Measurements from ENCODE around the gene TPT1. TPM values are rescaled to one million over a fixed set of nuclear protein-coding genes. Genes with fewer than 3 reads are reported as not detected.

The TPT1 gene
- total and polyA plus RNA-seq, 9 of the 15 experiments (the other 6 are each of a cell fraction or from before 2014, with no cell fraction given) = 602 to 2,508 (median 1,784) TPM

- TF ChIP-seq REST (IDR thresholded peaks at IDR 0.05; ENCODE audit: borderline replicate concordance) = peak; percentile 66; the same call in 1 of the 2 replicates
- no peak for TF ChIP-seq REST (CRISPR knock-in tag; IDR thresholded peaks at IDR 0.05; ENCODE audit: low read depth)
- TF ChIP-seq ZNF780A (CRISPR knock-in tag; IDR thresholded peaks at IDR 0.05) = no peak
- peak; percentile 73; the same call in 1 of the 2 replicates for TF ChIP-seq ZBTB7A (IDR thresholded peaks at IDR 0.05; ENCODE audit: borderline replicate concordance, control insufficient read depth, low read depth, low read length)
- peak; percentile 57 for TF ChIP-seq SMC3 (conservative IDR thresholded peaks at IDR 0.05; ENCODE audit: insufficient read depth, low read depth, low read length)
Measured at GRCh38 chr13:45370922-45371406, 30.0 kb upstream of the TPT1 start (continued).
